IMR-90 (cell line): ENCODE data around the gene RNF213. TPM values are rescaled to one million over a fixed set of nuclear protein-coding genes. Genes with fewer than 3 reads are reported as not detected.

Experiments used
- ATAC-seq: fragments of 200-7000 bp; cut with Tn5 transposase; 2 replicates; pipeline ENCODE4 v1.9.1; 2020; ENCODE audit warnings: low read depth, mild to moderate bottlenecking, moderate library complexity
- BruUV-seq: library from RNA; stranded (reverse); fragments of 400-500 nt; replicated peaks from 2 replicates; lab custom pipeline; 2021; lab: Mats Ljungman, UMichigan
- CTCF ChIA-PET: fragments of 300-600 bp; formaldehyde crosslinking; extraction: SDS; loops from one replicate; lab custom pipeline; 2021; ENCODE audit warnings: antibody characterized with exemption; lab: Yijun Ruan, JAX
- POLR2A ChIA-PET: fragments of 300-600 bp; sonication (Branson Sonifier 250); formaldehyde crosslinking; loops from one replicate; lab custom pipeline; 2022; ENCODE audit warnings: antibody characterized with exemption; ENCODE audit not compliant: unreplicated experiment; lab: Charles Lee
- DNase-seq: peaks from one replicate; pipeline ENCODE4 v3.0.0; 2013
- H2AFZ ChIP-seq: replicated peaks from 2 replicates; pipeline ENCODE3; 2013; ENCODE audit warnings: low read length, mild to moderate bottlenecking; ENCODE audit not compliant: poor library complexity
- H2AK5ac ChIP-seq: 2 replicates; pipeline ENCODE4 v1.6.1; 2013; ENCODE audit warnings: low read depth, low read length, inconsistent platforms
- H2AK9ac ChIP-seq: replicated peaks from 2 replicates; pipeline ENCODE3; 2013; ENCODE audit warnings: mild to moderate bottlenecking, low read depth, low read length, moderate library complexity; ENCODE audit not compliant: poor library complexity
- H2BK120ac ChIP-seq: 2 replicates; pipeline ENCODE4 v1.6.1; 2013; ENCODE audit warnings: low read depth, low read length, inconsistent platforms
- H2BK15ac ChIP-seq: 3 replicates; pipeline ENCODE4 v1.6.1; 2013; ENCODE audit warnings: low read depth, low read length, inconsistent platforms
- H2BK20ac ChIP-seq: 2 replicates; pipeline ENCODE4 v1.6.1; 2013; ENCODE audit warnings: low read depth, mild to moderate bottlenecking, inconsistent platforms, low read length, moderate library complexity
- H2BK5ac ChIP-seq: 2 replicates; pipeline ENCODE4 v1.6.1; 2013; ENCODE audit warnings: mild to moderate bottlenecking, low read depth, low read length, inconsistent platforms; ENCODE audit not compliant: poor library complexity, severe bottlenecking
- H3K14ac ChIP-seq: replicated peaks from 2 replicates; pipeline ENCODE4 v1.6.1; 2013; ENCODE audit warnings: low read depth, low read length, inconsistent platforms
- H3K18ac ChIP-seq: 2 replicates; pipeline ENCODE4 v1.6.1; 2013; ENCODE audit warnings: low read depth, low read length, control low read depth
- H3K23ac ChIP-seq: 2 replicates; pipeline ENCODE4 v1.6.1; 2013; ENCODE audit warnings: low read depth, low read length, inconsistent platforms
- H3K27ac ChIP-seq: 2 replicates; pipeline ENCODE4 v1.5.1; 2013; ENCODE audit warnings: mild to moderate bottlenecking, control low read depth, low read length; ENCODE audit not compliant: insufficient read depth
- H3K27me3 ChIP-seq: 2 replicates; pipeline ENCODE4 v1.6.1; 2013; ENCODE audit warnings: low read length; ENCODE audit not compliant: control insufficient read depth, insufficient read depth
- H3K36me3 ChIP-seq: 2 replicates; pipeline ENCODE4 v1.6.1; 2013; ENCODE audit warnings: low read length, mixed read lengths; ENCODE audit not compliant: control insufficient read depth, insufficient read depth
- H3K4ac ChIP-seq: 2 replicates; pipeline ENCODE4 v1.6.1; 2013; ENCODE audit warnings: low read depth, low read length, inconsistent platforms
- H3K4me1 ChIP-seq: 2 replicates; pipeline ENCODE4 v1.6.1; 2013; ENCODE audit warnings: low read length, mixed read lengths; ENCODE audit not compliant: control insufficient read depth, insufficient read depth
- H3K4me2 ChIP-seq: 2 replicates; pipeline ENCODE4 v1.6.1; 2013; ENCODE audit warnings: low read depth, mild to moderate bottlenecking, control low read depth, low read length, moderate library complexity
- H3K4me3 ChIP-seq: 2 replicates; pipeline ENCODE4 v1.5.1; 2013; ENCODE audit warnings: low read depth, mild to moderate bottlenecking, control low read depth, low read length, moderate library complexity; ENCODE audit not compliant: insufficient read depth
- H3K56ac ChIP-seq: 2 replicates; pipeline ENCODE4 v1.6.1; 2013; ENCODE audit warnings: low read length, inconsistent platforms; ENCODE audit not compliant: insufficient read depth; ENCODE audit errors: extremely low read depth
- H3K79me1 ChIP-seq, 2 experiments: 2 replicates each; pipeline ENCODE4 v1.6.1; 2013; ENCODE audit warnings: low read length in 2 of 2, inconsistent platforms in 1 of 2, low read depth in 1 of 2
- H3K9ac ChIP-seq: 2 replicates; pipeline ENCODE4 v1.6.1; 2013; ENCODE audit warnings: low read depth, low read length, control low read depth
- H3K9me1 ChIP-seq: 2 replicates; pipeline ENCODE4 v1.6.1; 2013; ENCODE audit warnings: low read length, inconsistent platforms; ENCODE audit not compliant: insufficient read depth
- H3K9me3 ChIP-seq: 2 replicates; pipeline ENCODE4 v1.6.1; 2013; ENCODE audit warnings: low read length; ENCODE audit not compliant: control insufficient read depth, insufficient read depth
- H4K20me1 ChIP-seq: 2 replicates; pipeline ENCODE4 v1.6.1; 2013; ENCODE audit warnings: low read length, inconsistent platforms; ENCODE audit not compliant: insufficient read depth
- H4K5ac ChIP-seq: 2 replicates; pipeline ENCODE4 v1.6.1; 2013; ENCODE audit warnings: mild to moderate bottlenecking, low read depth, low read length, control low read depth
- H4K8ac ChIP-seq, 2 experiments: 2 replicates each; pipeline ENCODE4 v1.6.1; 2013; ENCODE audit warnings: low read depth in 2 of 2, low read length in 2 of 2, control low read depth in 1 of 2, inconsistent platforms in 1 of 2
- H4K91ac ChIP-seq: 2 replicates; pipeline ENCODE4 v1.6.1; 2013; ENCODE audit warnings: low read depth, low read length, inconsistent platforms; ENCODE audit not compliant: insufficient read depth
- BHLHE40 ChIP-seq: fragments of 150-350 bp; IDR thresholded peaks from 2 replicates; pipeline ENCODE4 v1.6.1; 2016; ENCODE audit warnings: mild to moderate bottlenecking, low read depth, low read length
- WGBS, 2 experiments: methylation state at CpG; one replicate each; pipeline versions ENCODE4 v1.1.5 to v1.1.7; 2013; ENCODE audit warnings: missing lambda C conversion rate in 2 of 2; ENCODE audit not compliant: insufficient read length in 1 of 2; ENCODE audit errors: extremely low coverage in 2 of 2; 5-methylcytosine and 5-hydroxymethylcytosine counted together
- dilution Hi-C: fragments of 300-500 bp; cut with HindIII; formaldehyde crosslinking; loops from one replicate; pipeline ENCODE4 v1.14.3; 2018; ENCODE audit warnings: low sequenced_read_pairs; ENCODE audit not compliant: unreplicated experiment
- in situ Hi-C: fragments of 300-500 bp; cut with MboI; formaldehyde crosslinking; loops from 3 replicates; pipeline ENCODE4 v1.14.3; 2019; ENCODE audit warnings: low sequenced_read_pairs, inconsistent platforms, mixed read lengths
- intact Hi-C: fragments of 100-400 bp; cut with micrococcal nuclease; formaldehyde crosslinking; loops from 2 replicates; pipeline ENCODE4 v1.10.0; 2022
- polyA plus RNA-seq, 3 experiments: library from polyadenylated mRNA; depleted of rRNA; stranded (reverse); fragments of >200 nt; gene quantifications; 2 replicates each; pipeline ENCODE4 v1.2.3, GENCODE V29; 2012; ENCODE audit warnings: low replicate concordance in 1 of 3
- total RNA-seq: library from RNA; depleted of rRNA; stranded (reverse); fragments of >200 nt; gene quantifications from 2 replicates; pipeline ENCODE4 v1.2.3, GENCODE V29; 2012
- TF ChIP-seq, protein P1 (sequence below): fragments of 150-350 bp; IDR thresholded peaks from 2 replicates; pipeline ENCODE4 v1.6.1; 2017; ENCODE audit warnings: mild to moderate bottlenecking, antibody characterized with exemption, low read length, low read depth

Gene RNF213
- total and polyA plus RNA-seq, 2 of the 4 experiments (the other 2 are of a cell fraction) = 23.4 to 36.0 TPM

DNA sequence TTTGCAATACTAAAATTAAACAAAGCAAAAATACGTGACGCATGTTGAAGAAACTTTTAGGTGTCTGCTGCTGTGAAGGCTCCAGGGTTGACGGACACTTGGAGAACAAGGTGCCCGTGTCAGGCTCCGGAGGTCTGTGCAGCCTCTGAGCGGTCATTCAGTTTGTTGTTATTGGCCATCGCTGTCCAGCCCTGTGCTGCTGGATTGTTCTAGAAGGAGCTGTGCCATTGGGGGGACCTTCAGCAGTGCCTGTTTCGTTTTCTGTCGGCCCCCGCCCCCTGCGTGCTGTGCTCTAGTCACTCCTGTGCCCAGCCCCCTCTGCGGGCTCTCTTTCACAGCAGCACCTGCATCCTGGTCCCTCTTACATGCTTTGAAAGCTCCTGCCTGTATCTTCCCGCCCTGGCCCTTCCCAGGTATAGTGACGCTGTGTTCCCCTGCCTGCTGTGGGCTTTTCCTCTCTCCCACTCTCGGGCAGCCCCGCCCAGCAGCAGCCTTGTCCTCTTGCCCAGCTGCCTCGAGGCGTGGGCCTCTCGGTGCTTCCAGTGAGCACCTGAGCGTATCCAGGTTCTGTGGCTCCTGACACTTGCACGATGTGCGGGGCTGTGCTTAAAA lies 50.7 kb downstream of the RNF213 start:
- POLR2A ChIA-PET = no interaction called here
- Histone ChIP-seq H3K36me3 (peaks cover 50% of the 10 kb centered on the region), H3K79me1 (peaks cover 0 to 16% of the 10 kb centered on the region in 2 experiments; a peak in 2 of 4 replicates), H3K27me3 (no peaks in the 10 kb centered on the region), H2BK120ac (no peak overlapping the region), H3K9me3 (no peaks in the 10 kb centered on the region), H4K20me1 (peaks cover 9% of the 10 kb centered on the region), H2AK5ac (no peak overlapping the region), H4K8ac (no peak overlapping the region), H3K4me1 (no peaks in the 10 kb centered on the region), H2BK15ac (no peak overlapping the region), H3K14ac (no peak overlapping the region), H3K56ac (no peak overlapping the region), H2BK5ac (no peak overlapping the region), H4K91ac (no peak overlapping the region), H4K5ac (no peak overlapping the region), H3K23ac (no peak overlapping the region), H3K9ac (no peak overlapping the region), H3K18ac (no peak overlapping the region), H2AFZ (no peak overlapping the region), H3K4ac (no peak overlapping the region), H3K4me3 (no peak overlapping the region), H3K9me1 (peaks cover 6% of the 10 kb centered on the region; the same call in 1 of the 2 replicates), H2BK20ac (no peak overlapping the region), H2AK9ac (no peak overlapping the region), H3K4me2 (no peak overlapping the region), H3K27ac (no peak overlapping the region)
- no TSS peak for BruUV-seq
- ATAC-seq (no peak), DNase-seq (no peak)
- dilution Hi-C loops = no loop called here
- TF ChIP-seq BHLHE40 = no peak
- TF ChIP-seq, protein P1, sequence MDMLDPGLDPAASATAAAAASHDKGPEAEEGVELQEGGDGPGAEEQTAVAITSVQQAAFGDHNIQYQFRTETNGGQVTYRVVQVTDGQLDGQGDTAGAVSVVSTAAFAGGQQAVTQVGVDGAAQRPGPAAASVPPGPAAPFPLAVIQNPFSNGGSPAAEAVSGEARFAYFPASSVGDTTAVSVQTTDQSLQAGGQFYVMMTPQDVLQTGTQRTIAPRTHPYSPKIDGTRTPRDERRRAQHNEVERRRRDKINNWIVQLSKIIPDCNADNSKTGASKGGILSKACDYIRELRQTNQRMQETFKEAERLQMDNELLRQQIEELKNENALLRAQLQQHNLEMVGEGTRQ = no peak
- intact Hi-C loops = no loop called here
- whole genome bisulfite sequencing, 2 experiments = 94% methylated on average over 18 of the region's 22 CpGs; no CpG with 5 or more reads in 1 of the 2 experiments
- in situ Hi-C loops = no loop called here
- CTCF ChIA-PET = no interaction called here
